HK-2 (cell line): ENCODE data around the gene RTN4RL1.
A peak's percentile ranks its signal among the peaks of the same experiment; 100 is the strongest.
"Not testable (repeated sequence)": the region's sequence is repeated elsewhere in the genome, so short reads cannot be mapped to it uniquely, and the experiment has no call there.

Experiments
- DNase-seq: peaks from one replicate; pipeline ENCODE4 v3.0.0-alpha.2; 2018; ENCODE audit not compliant: unreplicated experiment

The RTN4RL1 gene

GRCh38 chr17:2025622-2026309 lies 632 bp upstream of the RTN4RL1 start:
- peak; percentile 71 for DNase-seq

- no peak for DNase-seq
Measured at GRCh38 chr17:2024572-2025219, 438 bp downstream of the RTN4RL1 start.

- no peak for DNase-seq
Measured at GRCh38 chr17:2023692-2024571, 1.2 kb downstream of the RTN4RL1 start.

- no peak for DNase-seq
Measured at GRCh38 chr17:2023256-2023655, 1.9 kb downstream of the RTN4RL1 start.

- DNase-seq, result no peak
Measured at GRCh38 chr17:2022647-2023240, 2.4 kb downstream of the RTN4RL1 start.

- no peak for DNase-seq
Measured at GRCh38 chr17:2020721-2021120, 4.4 kb downstream of the RTN4RL1 start.

- no peak for DNase-seq
Measured at GRCh38 chr17:2019723-2020122, 5.4 kb downstream of the RTN4RL1 start.

GRCh38 chr17:2018716-2019510 lies 6.2 kb downstream of the RTN4RL1 start:
- DNase-seq, result no peak

- no peak for DNase-seq
Measured at GRCh38 chr17:2017274-2017941, 7.7 kb downstream of the RTN4RL1 start.

- DNase-seq, result no peak
Measured at GRCh38 chr17:2016494-2016893, 8.6 kb downstream of the RTN4RL1 start.

- DNase-seq, result no peak
Measured at GRCh38 chr17:2015314-2015713, 9.8 kb downstream of the RTN4RL1 start.

GRCh38 chr17:2013994-2014317 lies 11.2 kb downstream of the RTN4RL1 start:
- DNase-seq, result no peak

GRCh38 chr17:2013220-2013993 lies 11.7 kb downstream of the RTN4RL1 start:
- not testable (repeated sequence) for DNase-seq

- no peak for DNase-seq
Measured at GRCh38 chr17:2012499-2012898, 12.6 kb downstream of the RTN4RL1 start.

- no peak for DNase-seq
Measured at GRCh38 chr17:2011411-2012371, 13.4 kb downstream of the RTN4RL1 start.

GRCh38 chr17:2009737-2010136 lies 15.4 kb downstream of the RTN4RL1 start:
- DNase-seq, result no peak

GRCh38 chr17:2008332-2009126 lies 16.6 kb downstream of the RTN4RL1 start:
- no peak for DNase-seq

GRCh38 chr17:2004435-2004952 lies 20.6 kb downstream of the RTN4RL1 start:
- DNase-seq, result no peak
